Measurements from ENCODE around the gene ARID1B. TPM values are rescaled to one million over a fixed set of nuclear protein-coding genes. Genes with fewer than 3 reads are reported as not detected.

Gene ARID1B
- total and polyA plus RNA-seq, 4 donors, result 7.0 to 49.0 (median 24.2) TPM

GRCh38 chr6:157229132-157229618 is 452.0 kb downstream of the ARID1B start:
- H3K27me3 ChIP-seq (ENCODE audit: control insufficient read depth in 4 of 4, insufficient read depth in 4 of 4, low read length in 3 of 4), result no peaks in the 10 kb centered on the region
- no peaks in the 10 kb centered on the region for H3K4me1 ChIP-seq (ENCODE audit: control insufficient read depth in 4 of 4, insufficient read depth in 4 of 4, low read length in 3 of 4)
- no peaks in the 10 kb centered on the region for H3K9me3 ChIP-seq (ENCODE audit: control insufficient read depth in 4 of 4, low read length in 3 of 4)
- H3K36me3 ChIP-seq (ENCODE audit: control insufficient read depth in 4 of 4, insufficient read depth in 3 of 4, low read depth in 1 of 4, low read length in 3 of 4), result no peaks in the 10 kb centered on the region
- 63% methylated on average over 8 of the region's 8 CpGs for WGBS
- H3K9ac ChIP-seq (ENCODE audit: low read depth in 1 of 2, low read length in 2 of 2), result no peak overlapping the region
- TF ChIP-seq CTCF (IDR thresholded peaks at IDR 0.05; ENCODE audit: low read depth, low read length, missing input control) (no peak), EGR1 (IDR thresholded peaks at IDR 0.05; ENCODE audit: low read depth in 2 of 2) (no peak), HNF4G (IDR thresholded peaks at IDR 0.05) (no peak), ZBTB33 (IDR thresholded peaks at IDR 0.05) (no peak), NR2F2 (IDR thresholded peaks at IDR 0.05) (no peak), FOXA2 (IDR thresholded peaks at IDR 0.05) (no peak), YY1 (IDR thresholded peaks at IDR 0.05) (no peak), HNF4A (conservative IDR thresholded peaks at IDR 0.05) (no peak), TAF1 (conservative IDR thresholded peaks at IDR 0.05) (no peak), MAX (IDR thresholded peaks at IDR 0.05) (no peak), RAD21 (IDR thresholded peaks at IDR 0.05) (no peak), SP1 (IDR thresholded peaks at IDR 0.05) (no peak), RXRA (IDR thresholded peaks at IDR 0.05) (no peak), JUND (IDR thresholded peaks at IDR 0.05) (no peak), GABPA (IDR thresholded peaks at IDR 0.05 in 1 of 2, conservative IDR thresholded peaks at IDR 0.05 in 1 of 2) (no peak), ATF3 (IDR thresholded peaks at IDR 0.05) (no peak)
- no peak for DNase-seq (ENCODE audit: low spot score)
- no peak overlapping the region for H3K27ac ChIP-seq (ENCODE audit: low read depth in 1 of 2, low read length in 2 of 2)
- H3K4me3 ChIP-seq (ENCODE audit: low read depth in 1 of 3, low read length in 3 of 3), result no peak overlapping the region

- WGBS, result 78% methylated on average over 8 of the region's 8 CpGs
- TF ChIP-seq TAF1 (conservative IDR thresholded peaks at IDR 0.05) (no peak), FOXA1 (IDR thresholded peaks at IDR 0.05) (no peak), FOXA2 (IDR thresholded peaks at IDR 0.05) (no peak), JUND (IDR thresholded peaks at IDR 0.05) (no peak), NR2F2 (IDR thresholded peaks at IDR 0.05) (no peak), CTCF (IDR thresholded peaks at IDR 0.05; ENCODE audit: low read depth, low read length, missing input control) (no peak), EGR1 (IDR thresholded peaks at IDR 0.05; ENCODE audit: low read depth in 2 of 2) (no peak), HNF4A (conservative IDR thresholded peaks at IDR 0.05) (no peak), RXRA (IDR thresholded peaks at IDR 0.05) (no peak), ATF3 (IDR thresholded peaks at IDR 0.05) (no peak), REST (IDR thresholded peaks at IDR 0.05) (no peak), HNF4G (IDR thresholded peaks at IDR 0.05) (no peak), YY1 (IDR thresholded peaks at IDR 0.05) (no peak), MAX (IDR thresholded peaks at IDR 0.05) (no peak), ZBTB33 (IDR thresholded peaks at IDR 0.05) (no peak)
Measured at GRCh38 chr6:157229713-157230112, 452.5 kb downstream of the ARID1B start.

More at GRCh38 chr6:157229713-157230112, 452.5 kb downstream of the ARID1B start:
- Histone ChIP-seq H3K9me3 (ENCODE audit: control insufficient read depth in 4 of 4, low read length in 3 of 4) (no peaks in the 10 kb centered on the region), H3K9ac (ENCODE audit: low read depth in 1 of 2, low read length in 2 of 2) (no peak overlapping the region), H3K27ac (ENCODE audit: low read depth in 1 of 2, low read length in 2 of 2) (no peak overlapping the region), H3K4me3 (ENCODE audit: low read depth in 1 of 3, low read length in 3 of 3) (no peak overlapping the region), H3K4me1 (ENCODE audit: control insufficient read depth in 4 of 4, insufficient read depth in 4 of 4, low read length in 3 of 4) (no peaks in the 10 kb centered on the region), H3K27me3 (ENCODE audit: control insufficient read depth in 4 of 4, insufficient read depth in 4 of 4, low read length in 3 of 4) (peaks cover 0 to 3% (median 0%) of the 10 kb centered on the region in 4 donors), H3K36me3 (ENCODE audit: control insufficient read depth in 4 of 4, insufficient read depth in 3 of 4, low read depth in 1 of 4, low read length in 3 of 4) (no peaks in the 10 kb centered on the region)
- DNase-seq (ENCODE audit: low spot score), result no peak

All from liver (tissue), 9 donors.